ENCODE measurements around the gene B3GNT2. TPM values are rescaled to one million over a fixed set of nuclear protein-coding genes. Genes with fewer than 3 reads are reported as not detected.

B3GNT2 gene
- total and polyA plus RNA-seq, 2 of the 4 experiments (the other 2 are of a cell fraction) = 5.0 to 11.1 TPM

GRCh38 chr2:62217421-62217820 lies 21.5 kb downstream of the B3GNT2 start:
- H3K9me3 ChIP-seq (ENCODE audit: control insufficient read depth, insufficient read depth, low read length) = no peaks in the 10 kb centered on the region
- H3K18ac ChIP-seq (ENCODE audit: low read depth, low read length) = no peak overlapping the region
- no peak overlapping the region for H4K5ac ChIP-seq (ENCODE audit: low read depth, low read length)
- no peak overlapping the region for H3K4me3 ChIP-seq (ENCODE audit: insufficient read depth, low read depth, low read length)
- no peak overlapping the region; the same call in 2 of the 3 replicates for H2BK15ac ChIP-seq (ENCODE audit: low read depth, low read length)
- peaks cover 36 to 59% of the 10 kb centered on the region in 2 experiments for H3K79me1 ChIP-seq (ENCODE audit: low read depth in 1 of 2, low read length in 2 of 2)
- no peak; the same call in 1 of the 2 replicates for ATAC-seq (ENCODE audit: low read depth)
- H2AK5ac ChIP-seq (ENCODE audit: low read depth, low read length) = peak overlapping the region; percentile 67; the same call in 1 of the 2 replicates
- no CpG with 5 or more reads among the region's 10 CpGs for WGBS, 2 experiments (ENCODE audit: extremely low coverage in 2 of 2, insufficient read length in 1 of 2)
- intact Hi-C loops (cut with micrococcal nuclease) (no loop called here), in situ Hi-C loops (cut with MboI; ENCODE audit: low sequenced_read_pairs) (no loop called here), dilution Hi-C loops (cut with HindIII; ENCODE audit: low sequenced_read_pairs, unreplicated experiment) (no loop called here)
- H3K27ac ChIP-seq (ENCODE audit: insufficient read depth, low read length) = no peak overlapping the region
- 0 out of 2 replicates have a peak overlapping the region, but pooled peaks have one; percentile 10 for H3K4ac ChIP-seq (ENCODE audit: low read depth, low read length)
- H3K9me1 ChIP-seq (ENCODE audit: insufficient read depth, low read length) = peaks cover 15% of the 10 kb centered on the region
- BruUV-seq (replicated peaks) = no TSS peak
- H4K20me1 ChIP-seq (ENCODE audit: insufficient read depth, low read length) = peaks cover 23% of the 10 kb centered on the region
- H3K9ac ChIP-seq (ENCODE audit: low read depth, low read length) = no peak overlapping the region
- H3K23ac ChIP-seq (ENCODE audit: low read depth, low read length) = no peak overlapping the region
- TF ChIP-seq RCOR1 (IDR thresholded peaks at IDR 0.05; ENCODE audit: insufficient replicate concordance, low read length) (no peak), BHLHE40 (IDR thresholded peaks at IDR 0.05; ENCODE audit: low read depth, low read length) (no peak), NFE2L2 (IDR thresholded peaks at IDR 0.05; ENCODE audit: low read depth, low read length) (no peak), RFX5 (IDR thresholded peaks at IDR 0.05; ENCODE audit: low read depth, low read length) (no peak), FOS (IDR thresholded peaks at IDR 0.05; ENCODE audit: low read depth, low read length) (no peak), RAD21 (IDR thresholded peaks at IDR 0.05; ENCODE audit: low read length) (no peak)
- no peak overlapping the region for H4K8ac ChIP-seq (ENCODE audit: low read depth in 2 of 2, low read length in 2 of 2)
- no peak overlapping the region for H2AK9ac ChIP-seq (replicated peaks; ENCODE audit: low read depth, low read length, poor library complexity)
- no peaks in the 10 kb centered on the region for H3K27me3 ChIP-seq (ENCODE audit: control insufficient read depth, insufficient read depth, low read length)
- ChIA-PET CTCF (no interaction called here), POLR2A (ENCODE audit: unreplicated experiment) (no interaction called here)
- DNase-seq = no peak
- H3K4me2 ChIP-seq (ENCODE audit: low read depth, low read length) = peak overlapping the region; percentile 27
- H3K56ac ChIP-seq (ENCODE audit: extremely low read depth, insufficient read depth, low read length) = no peak overlapping the region
- H3K14ac ChIP-seq (replicated peaks; ENCODE audit: low read depth, low read length) = 0 out of 2 replicates have a peak overlapping the region, but pooled peaks have one; percentile 4
- no peaks in the 10 kb centered on the region for H3K36me3 ChIP-seq (ENCODE audit: control insufficient read depth, insufficient read depth, low read length)
- H2BK20ac ChIP-seq (ENCODE audit: low read depth, low read length) = 0 out of 2 replicates have a peak overlapping the region, but pooled peaks have one; percentile 27
- H2BK5ac ChIP-seq (ENCODE audit: low read depth, low read length, poor library complexity, severe bottlenecking) = no peak overlapping the region
- H3K4me1 ChIP-seq (ENCODE audit: control insufficient read depth, insufficient read depth, low read length) = peaks cover 25% of the 10 kb centered on the region
- no peak overlapping the region for H2AFZ ChIP-seq (replicated peaks; ENCODE audit: low read length, poor library complexity)
- H4K91ac ChIP-seq (ENCODE audit: insufficient read depth, low read depth, low read length) = no peak overlapping the region
- H2BK120ac ChIP-seq (ENCODE audit: low read depth, low read length) = no peak overlapping the region
